Stimulated activated CD8-positive, alpha-beta memory T cell treated with anti-CD3 and anti-CD28 coated beads, Interleukin-4, amount 100 ng/mL, for 24 hours (primary cell): ENCODE results near the gene HSD3B2.

Experiments used
- DNase-seq: peaks from one replicate; pipeline ENCODE4 v3.0.0-alpha.2; 2020; ENCODE audit warnings: low read depth

The HSD3B2 gene

GRCh38 chr1:119397986-119398385 is 17.0 kb upstream of the HSD3B2 start:
- no peak for DNase-seq

- DNase-seq = no peak
Measured at GRCh38 chr1:119404736-119405135, 10.2 kb upstream of the HSD3B2 start.

- no peak for DNase-seq
Measured at GRCh38 chr1:119409731-119410130, 5.2 kb upstream of the HSD3B2 start.

- DNase-seq = no peak
Measured at GRCh38 chr1:119410961-119411360, 4.0 kb upstream of the HSD3B2 start.

GRCh38 chr1:119416006-119416640 is 1.2 kb downstream of the HSD3B2 start:
- no peak for DNase-seq

- DNase-seq = no peak
Measured at GRCh38 chr1:119419109-119419508, 4.2 kb downstream of the HSD3B2 start.

- DNase-seq = no peak
Measured at GRCh38 chr1:119420638-119421037, 5.7 kb downstream of the HSD3B2 start.

- no peak for DNase-seq
Measured at GRCh38 chr1:119422631-119423030, 7.7 kb downstream of the HSD3B2 start.

GRCh38 chr1:119428991-119429390 is 14.0 kb downstream of the HSD3B2 start:
- DNase-seq = no peak

GRCh38 chr1:119429687-119430086 is 14.7 kb downstream of the HSD3B2 start:
- no peak for DNase-seq

GRCh38 chr1:119430486-119430885 is 15.5 kb downstream of the HSD3B2 start:
- no peak for DNase-seq

- no peak for DNase-seq
Measured at GRCh38 chr1:119431836-119432235, 16.9 kb downstream of the HSD3B2 start.

- no peak for DNase-seq
Measured at GRCh38 chr1:119435052-119435451, 20.1 kb downstream of the HSD3B2 start.

GRCh38 chr1:119438761-119439160 is 23.8 kb downstream of the HSD3B2 start:
- no peak for DNase-seq

- no peak for DNase-seq
Measured at GRCh38 chr1:119440721-119441307, 25.9 kb downstream of the HSD3B2 start.

GRCh38 chr1:119442756-119443155 is 27.8 kb downstream of the HSD3B2 start:
- no peak for DNase-seq

- DNase-seq = no peak
Measured at GRCh38 chr1:119446321-119446720, 31.4 kb downstream of the HSD3B2 start.

- DNase-seq = no peak
Measured at GRCh38 chr1:119447344-119448126, 32.6 kb downstream of the HSD3B2 start.

- DNase-seq = no peak
Measured at GRCh38 chr1:119448127-119448511, 33.2 kb downstream of the HSD3B2 start.

- DNase-seq = no peak
Measured at GRCh38 chr1:119449971-119450370, 35.0 kb downstream of the HSD3B2 start.

GRCh38 chr1:119451158-119451557 is 36.2 kb downstream of the HSD3B2 start:
- DNase-seq = no peak

- DNase-seq = no peak
Measured at GRCh38 chr1:119452091-119452490, 37.1 kb downstream of the HSD3B2 start.

GRCh38 chr1:119453021-119453420 is 38.1 kb downstream of the HSD3B2 start:
- DNase-seq = no peak
